ENCODE measurements around the gene ZNF195.

DNA sequence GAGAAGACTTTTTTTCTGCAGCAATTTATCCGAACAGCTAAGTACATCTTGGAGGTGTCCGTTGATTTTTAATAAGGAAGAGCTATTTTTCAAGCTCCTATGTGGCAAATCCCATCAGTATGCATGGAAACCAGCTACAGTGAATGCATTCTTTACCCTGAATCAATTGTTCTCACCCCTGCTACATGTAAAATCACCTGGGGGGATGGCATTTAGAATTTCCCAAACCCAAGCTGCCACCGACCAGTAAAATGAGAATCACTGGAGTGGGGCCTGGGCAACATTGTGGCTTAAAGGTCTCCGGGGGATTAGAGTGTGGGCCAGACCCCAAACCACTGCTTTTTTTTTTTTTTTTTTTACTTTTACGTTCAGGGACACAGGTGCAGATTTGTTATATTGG lies 2.8 kb upstream of the ZNF195 start:
- TF ChIP-seq, protein P1, sequence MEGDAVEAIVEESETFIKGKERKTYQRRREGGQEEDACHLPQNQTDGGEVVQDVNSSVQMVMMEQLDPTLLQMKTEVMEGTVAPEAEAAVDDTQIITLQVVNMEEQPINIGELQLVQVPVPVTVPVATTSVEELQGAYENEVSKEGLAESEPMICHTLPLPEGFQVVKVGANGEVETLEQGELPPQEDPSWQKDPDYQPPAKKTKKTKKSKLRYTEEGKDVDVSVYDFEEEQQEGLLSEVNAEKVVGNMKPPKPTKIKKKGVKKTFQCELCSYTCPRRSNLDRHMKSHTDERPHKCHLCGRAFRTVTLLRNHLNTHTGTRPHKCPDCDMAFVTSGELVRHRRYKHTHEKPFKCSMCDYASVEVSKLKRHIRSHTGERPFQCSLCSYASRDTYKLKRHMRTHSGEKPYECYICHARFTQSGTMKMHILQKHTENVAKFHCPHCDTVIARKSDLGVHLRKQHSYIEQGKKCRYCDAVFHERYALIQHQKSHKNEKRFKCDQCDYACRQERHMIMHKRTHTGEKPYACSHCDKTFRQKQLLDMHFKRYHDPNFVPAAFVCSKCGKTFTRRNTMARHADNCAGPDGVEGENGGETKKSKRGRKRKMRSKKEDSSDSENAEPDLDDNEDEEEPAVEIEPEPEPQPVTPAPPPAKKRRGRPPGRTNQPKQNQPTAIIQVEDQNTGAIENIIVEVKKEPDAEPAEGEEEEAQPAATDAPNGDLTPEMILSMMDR (IDR thresholded peaks at IDR 0.05; ENCODE audit: low read depth, low read length, poor library complexity, severe bottlenecking): no peak
- no peak for TF ChIP-seq EZH2phosphoT487 (IDR thresholded peaks at IDR 0.05; ENCODE audit: borderline replicate concordance, low read length)

Measured in DOHH2 (cell line).